ENCODE measurements around the gene GALK1. TPM values are rescaled to one million over a fixed set of nuclear protein-coding genes. Genes with fewer than 3 reads are reported as not detected.

The GALK1 gene
- total and polyA plus RNA-seq, 9 of the 15 experiments (the other 6 are each of a cell fraction or from before 2014, with no cell fraction given), result 0.45 to 51.6 (median 17.4) TPM

- TF ChIP-seq ZNF41 (CRISPR knock-in tag; conservative IDR thresholded peaks at IDR 0.05) (no peak), NR2F6 (CRISPR knock-in tag; IDR thresholded peaks at IDR 0.05) (no peak), HIVEP1 (CRISPR knock-in tag; IDR thresholded peaks at IDR 0.05) (no peak), CBX5 (IDR thresholded peaks at IDR 0.05; ENCODE audit: borderline replicate concordance, low read depth) (no peak), MYC (IDR thresholded peaks at IDR 0.05; ENCODE audit: low read depth, low read length) (peak; percentile 89), MYC (CRISPR knock-in tag; IDR thresholded peaks at IDR 0.05; ENCODE audit: borderline replicate concordance, low read depth) (no peak), GMEB1 (CRISPR knock-in tag; IDR thresholded peaks at IDR 0.05) (peak; percentile 59), ZNF436 (CRISPR knock-in tag; IDR thresholded peaks at IDR 0.05) (no peak), CHD1 (IDR thresholded peaks at IDR 0.05; ENCODE audit: low read length) (no peak), THAP7 (CRISPR knock-in tag; IDR thresholded peaks at IDR 0.05) (no peak), BHLHE40 (IDR thresholded peaks at IDR 0.05; ENCODE audit: low read length) (peak; percentile 93), PRPF4 (IDR thresholded peaks at IDR 0.05; ENCODE audit: insufficient read depth, low read depth, low read length, poor library complexity, severe bottlenecking) (peak; percentile 47), SMAD4 (CRISPR knock-in tag; conservative IDR thresholded peaks at IDR 0.05) (peak; percentile 96), CEBPZ (IDR thresholded peaks at IDR 0.05; ENCODE audit: borderline replicate concordance, low read depth, low read length) (no peak), ZNF175 (CRISPR knock-in tag; IDR thresholded peaks at IDR 0.05; ENCODE audit: low read depth) (no peak), SMARCA4 (IDR thresholded peaks at IDR 0.05) (0 out of 2 replicates have a peak, but pooled peaks have one; percentile 34), MECOM (CRISPR knock-in tag; IDR thresholded peaks at IDR 0.05) (0 out of 2 replicates have a peak, but pooled peaks have one; percentile 20), PHF21A (IDR thresholded peaks at IDR 0.05; ENCODE audit: borderline replicate concordance, low read depth) (no peak), STAT6 (CRISPR knock-in tag; IDR thresholded peaks at IDR 0.05) (no peak), HNRNPH1 (optimal IDR thresholded peaks at IDR 0.05; ENCODE audit: low read depth, low read length) (no peak)
These were observed 11.2 kb downstream of the GALK1 start (continued) for GRCh38 chr17:75753514-75754377.

All from K562 (cell line).